ENCODE data around the gene MRPL21. TPM values are rescaled to one million over a fixed set of nuclear protein-coding genes. Genes with fewer than 3 reads are reported as not detected.

MRPL21 gene
- total and polyA plus RNA-seq, 2 of the 8 experiments (the other 6 are each of a cell fraction or from before 2014, with no cell fraction given) = 102 to 107 TPM

DNA sequence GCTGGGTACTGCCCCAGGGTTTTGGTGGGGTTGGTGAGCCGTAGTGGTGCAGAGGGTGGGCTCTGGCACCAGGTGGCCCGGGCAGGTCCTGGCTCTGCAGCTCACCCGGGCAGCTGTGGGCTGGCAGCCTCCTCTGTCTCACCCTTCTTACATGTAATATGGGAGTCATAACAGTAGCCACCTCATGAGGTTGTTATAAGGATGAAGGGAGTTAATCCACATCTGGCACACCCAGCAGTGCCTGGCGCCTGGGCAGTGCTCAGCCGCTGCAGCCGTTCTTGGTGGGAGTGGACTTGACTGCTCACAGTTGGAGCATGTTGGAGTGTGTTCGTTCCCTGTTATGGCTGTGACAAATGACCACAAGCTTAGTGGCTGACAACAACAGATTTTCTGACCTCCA, 28.7 kb upstream of the MRPL21 start:
- Histone ChIP-seq H4K91ac (replicated peaks; ENCODE audit: insufficient read length, low read length) (no peak overlapping the region), H3K9me3 (ENCODE audit: insufficient read depth in 2 of 2, low read depth in 1 of 2, low read length in 1 of 2) (no peaks in the 10 kb centered on the region), H4K5ac (ENCODE audit: insufficient read length, low read depth, low read length) (no peak overlapping the region), H3K18ac (ENCODE audit: extremely low read depth, low read length) (no peak overlapping the region), H3K56ac (replicated peaks; ENCODE audit: insufficient read length, low read depth, low read length) (no peak overlapping the region), H3K23me2 (ENCODE audit: low read depth, low read length) (no peaks in the 10 kb centered on the region), H4K20me1 (replicated peaks in 1 of 2; ENCODE audit: control insufficient read depth in 1 of 2, insufficient read depth in 2 of 2, low read length in 2 of 2) (peaks cover 3 to 7% of the 10 kb centered on the region in 2 experiments), H3K4me2 (ENCODE audit: insufficient read depth in 1 of 2, low read depth in 2 of 2, low read length in 2 of 2) (no peak overlapping the region), H2AK5ac (ENCODE audit: low read depth, low read length) (no peak overlapping the region), H2AFZ (ENCODE audit: low read length) (no peak overlapping the region), H3K14ac (ENCODE audit: insufficient read length) (no peak overlapping the region), H2BK20ac (ENCODE audit: low read length) (no peak overlapping the region), H3K27ac (ENCODE audit: low read depth, low read length) (no peak overlapping the region), H2BK5ac (ENCODE audit: low read depth, low read length) (no peak overlapping the region; the same call in 1 of the 2 replicates), H3K4me1 (replicated peaks in 1 of 4; ENCODE audit: control insufficient read depth in 3 of 4, insufficient read depth in 4 of 4, low read length in 3 of 4) (no peaks in the 10 kb centered on the region), H2BK12ac (ENCODE audit: low read depth, low read length) (no peak overlapping the region), H2BK15ac (ENCODE audit: low read length) (no peak overlapping the region), H3K4me3 (ENCODE audit: extremely low read depth in 1 of 4, insufficient read depth in 2 of 4, low read depth in 3 of 4, low read length in 4 of 4) (no peak overlapping the region), H3K4ac (replicated peaks; ENCODE audit: insufficient read length, low read depth, low read length) (no peak overlapping the region), H3K79me1 (ENCODE audit: low read depth, low read length) (no peaks in the 10 kb centered on the region; the same call in 1 of the 2 replicates), H3K36me3 (ENCODE audit: control insufficient read depth in 2 of 4, insufficient read depth in 4 of 4, low read length in 3 of 4) (peaks cover 2 to 22% (median 16%) of the 10 kb centered on the region in 4 experiments; a peak in 7 of 8 replicates), H2BK120ac (replicated peaks; ENCODE audit: low read depth, low read length) (no peak overlapping the region), H3K9ac (replicated peaks in 1 of 4; ENCODE audit: extremely low read depth in 1 of 4, low read depth in 3 of 4, low read length in 3 of 4) (no peak overlapping the region), H3K27me3 (replicated peaks in 1 of 4; ENCODE audit: control insufficient read depth in 3 of 4, extremely low read depth in 1 of 4, insufficient read depth in 3 of 4, low read length in 3 of 4) (no peaks in the 10 kb centered on the region), H3K79me2 (ENCODE audit: control insufficient read depth in 1 of 2, insufficient read depth in 2 of 2, low read length in 2 of 2) (no peaks in the 10 kb centered on the region), H3K23ac (ENCODE audit: insufficient read length) (no peak overlapping the region), H4K8ac (ENCODE audit: extremely low read depth, insufficient read depth, low read length) (no peak overlapping the region)
- POLR2A ChIA-PET (ENCODE audit: partially characterized antibody) = interaction anchor here (1.3 kb wide), 1 partner anchor 29 kb away, joined by 3 read pairs; the partner anchor contains the start of gene MRPL21
- CTCF ChIA-PET (ENCODE audit: partially characterized antibody) = interaction anchor here (2.6 kb wide), 1 partner anchor 80 kb away, joined by 6 read pairs; no protein-coding TSS in a partner anchor
- 92% methylated on average over 7 of the region's 7 CpGs; no CpG with 5 or more reads in 1 of the 2 experiments for WGBS, 2 experiments (ENCODE audit: extremely low coverage in 1 of 2, insufficient coverage in 1 of 2, insufficient read length in 1 of 2, insufficient replicate concordance in 2 of 2, low coverage in 1 of 2, low lambda C conversion rate in 2 of 2, missing lambda C conversion rate in 1 of 2)
- DNase-seq (ENCODE audit: low read depth in 1 of 2, low spot score in 2 of 2) (no peak), FAIRE-seq (no peak)
- TF ChIP-seq NRF1 (IDR thresholded peaks at IDR 0.05; ENCODE audit: low read depth, low read length) = no peak
